IMR-90 (cell line): Measurements from ENCODE around the gene SLC30A9. TPM values are rescaled to one million over a fixed set of nuclear protein-coding genes. Genes with fewer than 3 reads are reported as not detected.

ENCODE experiments used
- ATAC-seq: fragments of 200-7000 bp; cut with Tn5 transposase; 2 replicates; pipeline ENCODE4 v1.9.1; 2020; ENCODE audit warnings: low read depth, mild to moderate bottlenecking, moderate library complexity
- BruUV-seq: library from RNA; stranded (reverse); fragments of 400-500 nt; replicated peaks from 2 replicates; lab custom pipeline; 2021; lab: Mats Ljungman, UMichigan
- CTCF ChIA-PET: fragments of 300-600 bp; formaldehyde crosslinking; extraction: SDS; loops from one replicate; lab custom pipeline; 2021; ENCODE audit warnings: antibody characterized with exemption; lab: Yijun Ruan, JAX
- POLR2A ChIA-PET: fragments of 300-600 bp; sonication (Branson Sonifier 250); formaldehyde crosslinking; loops from one replicate; lab custom pipeline; 2022; ENCODE audit warnings: antibody characterized with exemption; ENCODE audit not compliant: unreplicated experiment; lab: Charles Lee
- DNase-seq: peaks from one replicate; pipeline ENCODE4 v3.0.0; 2013
- H2AFZ ChIP-seq: replicated peaks from 2 replicates; pipeline ENCODE3; 2013; ENCODE audit warnings: low read length, mild to moderate bottlenecking; ENCODE audit not compliant: poor library complexity
- H2AK5ac ChIP-seq: 2 replicates; pipeline ENCODE4 v1.6.1; 2013; ENCODE audit warnings: low read depth, low read length, inconsistent platforms
- H2AK9ac ChIP-seq: replicated peaks from 2 replicates; pipeline ENCODE3; 2013; ENCODE audit warnings: mild to moderate bottlenecking, low read depth, low read length, moderate library complexity; ENCODE audit not compliant: poor library complexity
- H2BK120ac ChIP-seq: 2 replicates; pipeline ENCODE4 v1.6.1; 2013; ENCODE audit warnings: low read depth, low read length, inconsistent platforms
- H2BK15ac ChIP-seq: 3 replicates; pipeline ENCODE4 v1.6.1; 2013; ENCODE audit warnings: low read depth, low read length, inconsistent platforms
- H2BK20ac ChIP-seq: 2 replicates; pipeline ENCODE4 v1.6.1; 2013; ENCODE audit warnings: low read depth, mild to moderate bottlenecking, inconsistent platforms, low read length, moderate library complexity
- H2BK5ac ChIP-seq: 2 replicates; pipeline ENCODE4 v1.6.1; 2013; ENCODE audit warnings: mild to moderate bottlenecking, low read depth, low read length, inconsistent platforms; ENCODE audit not compliant: poor library complexity, severe bottlenecking
- H3K14ac ChIP-seq: replicated peaks from 2 replicates; pipeline ENCODE4 v1.6.1; 2013; ENCODE audit warnings: low read depth, low read length, inconsistent platforms
- H3K18ac ChIP-seq: 2 replicates; pipeline ENCODE4 v1.6.1; 2013; ENCODE audit warnings: low read depth, low read length, control low read depth
- H3K23ac ChIP-seq: 2 replicates; pipeline ENCODE4 v1.6.1; 2013; ENCODE audit warnings: low read depth, low read length, inconsistent platforms
- H3K27ac ChIP-seq: 2 replicates; pipeline ENCODE4 v1.5.1; 2013; ENCODE audit warnings: mild to moderate bottlenecking, control low read depth, low read length; ENCODE audit not compliant: insufficient read depth
- H3K27me3 ChIP-seq: 2 replicates; pipeline ENCODE4 v1.6.1; 2013; ENCODE audit warnings: low read length; ENCODE audit not compliant: control insufficient read depth, insufficient read depth
- H3K36me3 ChIP-seq: 2 replicates; pipeline ENCODE4 v1.6.1; 2013; ENCODE audit warnings: low read length, mixed read lengths; ENCODE audit not compliant: control insufficient read depth, insufficient read depth
- H3K4ac ChIP-seq: 2 replicates; pipeline ENCODE4 v1.6.1; 2013; ENCODE audit warnings: low read depth, low read length, inconsistent platforms
- H3K4me1 ChIP-seq: 2 replicates; pipeline ENCODE4 v1.6.1; 2013; ENCODE audit warnings: low read length, mixed read lengths; ENCODE audit not compliant: control insufficient read depth, insufficient read depth
- H3K4me2 ChIP-seq: 2 replicates; pipeline ENCODE4 v1.6.1; 2013; ENCODE audit warnings: low read depth, mild to moderate bottlenecking, control low read depth, low read length, moderate library complexity
- H3K4me3 ChIP-seq: 2 replicates; pipeline ENCODE4 v1.5.1; 2013; ENCODE audit warnings: low read depth, mild to moderate bottlenecking, control low read depth, low read length, moderate library complexity; ENCODE audit not compliant: insufficient read depth
- H3K56ac ChIP-seq: 2 replicates; pipeline ENCODE4 v1.6.1; 2013; ENCODE audit warnings: low read length, inconsistent platforms; ENCODE audit not compliant: insufficient read depth; ENCODE audit errors: extremely low read depth
- H3K79me1 ChIP-seq, 2 experiments: 2 replicates each; pipeline ENCODE4 v1.6.1; 2013; ENCODE audit warnings: low read length in 2 of 2, inconsistent platforms in 1 of 2, low read depth in 1 of 2
- H3K9ac ChIP-seq: 2 replicates; pipeline ENCODE4 v1.6.1; 2013; ENCODE audit warnings: low read depth, low read length, control low read depth
- H3K9me1 ChIP-seq: 2 replicates; pipeline ENCODE4 v1.6.1; 2013; ENCODE audit warnings: low read length, inconsistent platforms; ENCODE audit not compliant: insufficient read depth
- H3K9me3 ChIP-seq: 2 replicates; pipeline ENCODE4 v1.6.1; 2013; ENCODE audit warnings: low read length; ENCODE audit not compliant: control insufficient read depth, insufficient read depth
- H4K20me1 ChIP-seq: 2 replicates; pipeline ENCODE4 v1.6.1; 2013; ENCODE audit warnings: low read length, inconsistent platforms; ENCODE audit not compliant: insufficient read depth
- H4K5ac ChIP-seq: 2 replicates; pipeline ENCODE4 v1.6.1; 2013; ENCODE audit warnings: mild to moderate bottlenecking, low read depth, low read length, control low read depth
- H4K8ac ChIP-seq, 2 experiments: 2 replicates each; pipeline ENCODE4 v1.6.1; 2013; ENCODE audit warnings: low read depth in 2 of 2, low read length in 2 of 2, control low read depth in 1 of 2, inconsistent platforms in 1 of 2
- H4K91ac ChIP-seq: 2 replicates; pipeline ENCODE4 v1.6.1; 2013; ENCODE audit warnings: low read depth, low read length, inconsistent platforms; ENCODE audit not compliant: insufficient read depth
- BHLHE40 ChIP-seq: fragments of 150-350 bp; IDR thresholded peaks from 2 replicates; pipeline ENCODE4 v1.6.1; 2016; ENCODE audit warnings: mild to moderate bottlenecking, low read depth, low read length
- CEBPB ChIP-seq: IDR thresholded peaks from 2 replicates; pipeline ENCODE4 v1.6.1; 2012; ENCODE audit warnings: low read depth, low read length, improper control_type of control experiment
- CHD1 ChIP-seq: IDR thresholded peaks from 2 replicates; pipeline ENCODE4 v1.6.1; 2012; ENCODE audit warnings: low read depth, low read length, improper control_type of control experiment
- FOS ChIP-seq: fragments of 150-350 bp; IDR thresholded peaks from 2 replicates; pipeline ENCODE4 v1.6.1; 2016; ENCODE audit warnings: low read depth, low read length
- MAFK ChIP-seq: IDR thresholded peaks from 2 replicates; pipeline ENCODE4 v1.6.1; 2012; ENCODE audit warnings: low read depth, low read length, improper control_type of control experiment
- MAZ ChIP-seq: IDR thresholded peaks from 2 replicates; pipeline ENCODE4 v1.6.1; 2012; ENCODE audit warnings: low read depth, mild to moderate bottlenecking, low read length, improper control_type of control experiment, moderate library complexity, borderline replicate concordance
- MXI1 ChIP-seq: IDR thresholded peaks from 2 replicates; pipeline ENCODE4 v1.6.1; 2012; ENCODE audit warnings: low read depth, mild to moderate bottlenecking, low read length, moderate library complexity, borderline replicate concordance
- NFE2L2 ChIP-seq: fragments of 150-350 bp; IDR thresholded peaks from 2 replicates; pipeline ENCODE4 v1.6.1; 2016; ENCODE audit warnings: low read depth, mild to moderate bottlenecking, low read length
- POLR2A ChIP-seq: IDR thresholded peaks from 2 replicates; pipeline ENCODE4 v1.6.1; 2012; ENCODE audit warnings: mild to moderate bottlenecking, low read depth, low read length
- RAD21 ChIP-seq: IDR thresholded peaks from 2 replicates; pipeline ENCODE4 v1.6.1; 2012; ENCODE audit warnings: low read length, improper control_type of control experiment
- RCOR1 ChIP-seq: IDR thresholded peaks from 2 replicates; pipeline ENCODE4 v1.6.1; 2012; ENCODE audit warnings: mild to moderate bottlenecking, low read length, improper control_type of control experiment; ENCODE audit not compliant: insufficient replicate concordance
- RFX5 ChIP-seq: IDR thresholded peaks from 2 replicates; pipeline ENCODE4 v1.8.0; 2012; ENCODE audit warnings: low read depth, mild to moderate bottlenecking, low read length, moderate library complexity
- SMC3 ChIP-seq: fragments of 150-350 bp; IDR thresholded peaks from 2 replicates; pipeline ENCODE4 v1.6.1; 2016; ENCODE audit warnings: low read depth, mild to moderate bottlenecking, antibody characterized with exemption, low read length, moderate library complexity
- WGBS, 2 experiments: methylation state at CpG; one replicate each; pipeline versions ENCODE4 v1.1.5 to v1.1.7; 2013; ENCODE audit warnings: missing lambda C conversion rate in 2 of 2; ENCODE audit not compliant: insufficient read length in 1 of 2; ENCODE audit errors: extremely low coverage in 2 of 2; 5-methylcytosine and 5-hydroxymethylcytosine counted together
- dilution Hi-C: fragments of 300-500 bp; cut with HindIII; formaldehyde crosslinking; loops from one replicate; pipeline ENCODE4 v1.14.3; 2018; ENCODE audit warnings: low sequenced_read_pairs; ENCODE audit not compliant: unreplicated experiment
- in situ Hi-C: fragments of 300-500 bp; cut with MboI; formaldehyde crosslinking; loops from 3 replicates; pipeline ENCODE4 v1.14.3; 2019; ENCODE audit warnings: low sequenced_read_pairs, inconsistent platforms, mixed read lengths
- intact Hi-C: fragments of 100-400 bp; cut with micrococcal nuclease; formaldehyde crosslinking; loops from 2 replicates; pipeline ENCODE4 v1.10.0; 2022
- polyA plus RNA-seq, 3 experiments: library from polyadenylated mRNA; depleted of rRNA; stranded (reverse); fragments of >200 nt; gene quantifications; 2 replicates each; pipeline ENCODE4 v1.2.3, GENCODE V29; 2012; ENCODE audit warnings: low replicate concordance in 1 of 3
- total RNA-seq: library from RNA; depleted of rRNA; stranded (reverse); fragments of >200 nt; gene quantifications from 2 replicates; pipeline ENCODE4 v1.2.3, GENCODE V29; 2012
- TF ChIP-seq, protein P1 (sequence below): fragments of 150-350 bp; IDR thresholded peaks from 2 replicates; pipeline ENCODE4 v1.6.1; 2016; ENCODE audit warnings: low read depth, mild to moderate bottlenecking, low read length, moderate library complexity, borderline replicate concordance
- TF ChIP-seq, protein P2 (sequence below): fragments of 150-350 bp; IDR thresholded peaks from 2 replicates; pipeline ENCODE4 v1.6.1; 2017; ENCODE audit warnings: mild to moderate bottlenecking, antibody characterized with exemption, low read length, low read depth
- TF ChIP-seq, protein P3 (sequence below): conservative IDR thresholded peaks from 2 replicates; pipeline ENCODE4 v1.5.1; 2012; ENCODE audit warnings: mild to moderate bottlenecking, low read depth, low read length, improper control_type of control experiment

Gene SLC30A9
- total and polyA plus RNA-seq, 2 of the 4 experiments (the other 2 are of a cell fraction), result 32.0 to 72.6 TPM

DNA sequence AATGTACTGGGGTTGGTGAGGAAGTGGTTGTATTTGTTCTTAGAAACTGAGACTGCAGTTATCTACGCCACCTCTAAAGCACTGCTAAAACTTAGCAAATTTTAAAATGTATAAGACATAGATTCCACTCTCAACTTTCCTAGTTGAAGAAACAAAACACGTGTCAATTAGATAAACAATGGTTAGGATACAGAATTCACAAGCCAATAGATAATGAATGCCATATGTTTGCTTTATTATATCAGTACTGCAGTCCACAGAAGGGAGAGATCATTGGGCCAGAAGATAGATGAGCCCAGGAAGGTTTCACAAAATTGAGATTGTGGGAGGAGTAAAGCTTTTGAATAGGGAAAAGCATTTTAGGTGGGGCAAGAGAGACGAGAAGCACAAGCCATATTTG is 40.8 kb upstream of the SLC30A9 start:
- in situ Hi-C loops, result no loop called here
- no peak overlapping the region for H4K91ac ChIP-seq
- H3K4me1 ChIP-seq, result no peaks in the 10 kb centered on the region
- dilution Hi-C loops, result no loop called here
- no peak overlapping the region for H3K9ac ChIP-seq
- no peak for TF ChIP-seq CEBPB
- TF ChIP-seq, protein P1, sequence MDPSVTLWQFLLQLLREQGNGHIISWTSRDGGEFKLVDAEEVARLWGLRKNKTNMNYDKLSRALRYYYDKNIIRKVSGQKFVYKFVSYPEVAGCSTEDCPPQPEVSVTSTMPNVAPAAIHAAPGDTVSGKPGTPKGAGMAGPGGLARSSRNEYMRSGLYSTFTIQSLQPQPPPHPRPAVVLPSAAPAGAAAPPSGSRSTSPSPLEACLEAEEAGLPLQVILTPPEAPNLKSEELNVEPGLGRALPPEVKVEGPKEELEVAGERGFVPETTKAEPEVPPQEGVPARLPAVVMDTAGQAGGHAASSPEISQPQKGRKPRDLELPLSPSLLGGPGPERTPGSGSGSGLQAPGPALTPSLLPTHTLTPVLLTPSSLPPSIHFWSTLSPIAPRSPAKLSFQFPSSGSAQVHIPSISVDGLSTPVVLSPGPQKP, result no peak
- TF ChIP-seq, protein P2, sequence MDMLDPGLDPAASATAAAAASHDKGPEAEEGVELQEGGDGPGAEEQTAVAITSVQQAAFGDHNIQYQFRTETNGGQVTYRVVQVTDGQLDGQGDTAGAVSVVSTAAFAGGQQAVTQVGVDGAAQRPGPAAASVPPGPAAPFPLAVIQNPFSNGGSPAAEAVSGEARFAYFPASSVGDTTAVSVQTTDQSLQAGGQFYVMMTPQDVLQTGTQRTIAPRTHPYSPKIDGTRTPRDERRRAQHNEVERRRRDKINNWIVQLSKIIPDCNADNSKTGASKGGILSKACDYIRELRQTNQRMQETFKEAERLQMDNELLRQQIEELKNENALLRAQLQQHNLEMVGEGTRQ, result no peak
- TF ChIP-seq CHD1, result no peak
- TF ChIP-seq RAD21, result no peak
- no peak for TF ChIP-seq MXI1
- no peak for TF ChIP-seq BHLHE40
- no peak for TF ChIP-seq MAZ
- no peak for TF ChIP-seq FOS
- no peak for TF ChIP-seq MAFK
- no peak for TF ChIP-seq SMC3
- no peak for TF ChIP-seq RFX5
- TF ChIP-seq NFE2L2, result no peak
- no peak for TF ChIP-seq RCOR1
- TF ChIP-seq, protein P3, sequence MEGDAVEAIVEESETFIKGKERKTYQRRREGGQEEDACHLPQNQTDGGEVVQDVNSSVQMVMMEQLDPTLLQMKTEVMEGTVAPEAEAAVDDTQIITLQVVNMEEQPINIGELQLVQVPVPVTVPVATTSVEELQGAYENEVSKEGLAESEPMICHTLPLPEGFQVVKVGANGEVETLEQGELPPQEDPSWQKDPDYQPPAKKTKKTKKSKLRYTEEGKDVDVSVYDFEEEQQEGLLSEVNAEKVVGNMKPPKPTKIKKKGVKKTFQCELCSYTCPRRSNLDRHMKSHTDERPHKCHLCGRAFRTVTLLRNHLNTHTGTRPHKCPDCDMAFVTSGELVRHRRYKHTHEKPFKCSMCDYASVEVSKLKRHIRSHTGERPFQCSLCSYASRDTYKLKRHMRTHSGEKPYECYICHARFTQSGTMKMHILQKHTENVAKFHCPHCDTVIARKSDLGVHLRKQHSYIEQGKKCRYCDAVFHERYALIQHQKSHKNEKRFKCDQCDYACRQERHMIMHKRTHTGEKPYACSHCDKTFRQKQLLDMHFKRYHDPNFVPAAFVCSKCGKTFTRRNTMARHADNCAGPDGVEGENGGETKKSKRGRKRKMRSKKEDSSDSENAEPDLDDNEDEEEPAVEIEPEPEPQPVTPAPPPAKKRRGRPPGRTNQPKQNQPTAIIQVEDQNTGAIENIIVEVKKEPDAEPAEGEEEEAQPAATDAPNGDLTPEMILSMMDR, result no peak
- no peak for TF ChIP-seq POLR2A
- DNase-seq, result no peak
- ChIA-PET POLR2A (no interaction called here), CTCF (no interaction called here)
- no peak overlapping the region for H3K18ac ChIP-seq
- H2BK5ac ChIP-seq, result no peak overlapping the region
- no peak for ATAC-seq
- no peak overlapping the region for H2BK15ac ChIP-seq
- no peak overlapping the region for H3K23ac ChIP-seq
- no peak overlapping the region for H3K56ac ChIP-seq
- no peak overlapping the region for H3K4ac ChIP-seq
- peaks cover 2% of the 10 kb centered on the region; the same call in 1 of the 2 replicates for H3K9me1 ChIP-seq
- H4K20me1 ChIP-seq, result no peaks in the 10 kb centered on the region
- H4K5ac ChIP-seq, result no peak overlapping the region
- H3K4me2 ChIP-seq, result no peak overlapping the region
- WGBS, 2 experiments, result 100% methylated on average over 1 of the region's 3 CpGs; no CpG with 5 or more reads in 1 of the 2 experiments
- H2AK9ac ChIP-seq, result no peak overlapping the region
- H3K27ac ChIP-seq, result no peak overlapping the region
- H3K14ac ChIP-seq, result no peak overlapping the region
- peaks cover 14% of the 10 kb centered on the region for H3K36me3 ChIP-seq
- H2BK20ac ChIP-seq, result no peak overlapping the region
- H4K8ac ChIP-seq, result no peak overlapping the region
- H2BK120ac ChIP-seq, result no peak overlapping the region
- no TSS peak for BruUV-seq
- H3K27me3 ChIP-seq, result no peaks in the 10 kb centered on the region
- H3K4me3 ChIP-seq, result no peak overlapping the region
- no peaks in the 10 kb centered on the region for H3K9me3 ChIP-seq
- no peak overlapping the region for H2AFZ ChIP-seq
- peaks cover 6 to 9% of the 10 kb centered on the region in 2 experiments; a peak in 3 of 4 replicates for H3K79me1 ChIP-seq
- intact Hi-C loops, result no loop called here
- no peak overlapping the region for H2AK5ac ChIP-seq
